Epithelial cell of prostate (primary cell): Measurements from ENCODE around the gene HCRTR1.
A peak's percentile ranks its signal among the peaks of the same experiment; 100 is the strongest.

Experiments
- DNase-seq: peaks from one replicate; pipeline ENCODE4 v3.0.0-alpha.2; 2011; ENCODE audit warnings: low read depth, low spot score
- H3K27ac ChIP-seq: fragments of 450-650 bp; 2 replicates; pipeline ENCODE4 v1.5.1; 2017; ENCODE audit warnings: mild to moderate bottlenecking

HCRTR1 gene

GRCh38 chr1:31593770-31594632 lies 23.5 kb upstream of the HCRTR1 start:
- DNase-seq = peak; percentile 36
- H3K27ac ChIP-seq = no peak overlapping the region

- H3K27ac ChIP-seq = no peak overlapping the region
Measured at GRCh38 chr1:31595836-31596736, 21.4 kb upstream of the HCRTR1 start.

GRCh38 chr1:31596737-31597097 lies 20.8 kb upstream of the HCRTR1 start:
- DNase-seq = no peak
- H3K27ac ChIP-seq = no peak overlapping the region

More at GRCh38 chr1:31595836-31596736, 21.4 kb upstream of the HCRTR1 start:
- no peak for DNase-seq

- no peak for DNase-seq
- H3K27ac ChIP-seq = no peak overlapping the region
Measured at GRCh38 chr1:31598980-31599379, 18.5 kb upstream of the HCRTR1 start.

- H3K27ac ChIP-seq = no peak overlapping the region
- no peak for DNase-seq
Measured at GRCh38 chr1:31600641-31601040, 16.8 kb upstream of the HCRTR1 start.

- no peak for DNase-seq
- no peak overlapping the region for H3K27ac ChIP-seq
Measured at GRCh38 chr1:31602081-31602480, 15.4 kb upstream of the HCRTR1 start.

GRCh38 chr1:31605908-31606427 lies 11.5 kb upstream of the HCRTR1 start:
- H3K27ac ChIP-seq = no peak overlapping the region
- DNase-seq = peak; percentile 24

- H3K27ac ChIP-seq = no peak overlapping the region
- no peak for DNase-seq
Measured at GRCh38 chr1:31607360-31607759, 10.1 kb upstream of the HCRTR1 start.

GRCh38 chr1:31609514-31610118 lies 7.9 kb upstream of the HCRTR1 start:
- no peak for DNase-seq
- H3K27ac ChIP-seq = no peak overlapping the region

GRCh38 chr1:31614414-31615005 lies 3.0 kb upstream of the HCRTR1 start:
- no peak for DNase-seq

GRCh38 chr1:31615414-31615813 lies 2.1 kb upstream of the HCRTR1 start:
- no peak overlapping the region for H3K27ac ChIP-seq
- no peak for DNase-seq

More at GRCh38 chr1:31614414-31615005, 3.0 kb upstream of the HCRTR1 start:
- H3K27ac ChIP-seq = no peak overlapping the region

- H3K27ac ChIP-seq = no peak overlapping the region
- no peak for DNase-seq
Measured at GRCh38 chr1:31615939-31616338, 1.6 kb upstream of the HCRTR1 start.

GRCh38 chr1:31617916-31618746 lies 642 bp downstream of the HCRTR1 start:
- DNase-seq = no peak
- no peak overlapping the region for H3K27ac ChIP-seq

GRCh38 chr1:31618916-31619846 lies 1.7 kb downstream of the HCRTR1 start:
- DNase-seq = no peak
- no peak overlapping the region for H3K27ac ChIP-seq

- no peak overlapping the region for H3K27ac ChIP-seq
- no peak for DNase-seq
Measured at GRCh38 chr1:31620631-31621497, 3.4 kb downstream of the HCRTR1 start.

- H3K27ac ChIP-seq = no peak overlapping the region
- no peak for DNase-seq
Measured at GRCh38 chr1:31621498-31621820, 4.0 kb downstream of the HCRTR1 start.
